GM12875 (cell line): ENCODE results near the gene DACT2.
"Not testable (repeated sequence)": the region's sequence is repeated elsewhere in the genome, so short reads cannot be mapped to it uniquely, and the experiment has no call there.

Experiments used
- H3K4me3 ChIP-seq: one replicate; pipeline ENCODE4 v1.5.1; 2011; ENCODE audit warnings: low read depth, low read length, control low read depth
- TF ChIP-seq, protein P1 (sequence below): IDR thresholded peaks from 2 replicates; pipeline ENCODE4 v1.5.1; 2011; ENCODE audit warnings: low read depth, mild to moderate bottlenecking, control low read depth, inconsistent platforms, low read length, moderate library complexity, borderline replicate concordance; ENCODE audit not compliant: insufficient read depth

Gene DACT2

DNA sequence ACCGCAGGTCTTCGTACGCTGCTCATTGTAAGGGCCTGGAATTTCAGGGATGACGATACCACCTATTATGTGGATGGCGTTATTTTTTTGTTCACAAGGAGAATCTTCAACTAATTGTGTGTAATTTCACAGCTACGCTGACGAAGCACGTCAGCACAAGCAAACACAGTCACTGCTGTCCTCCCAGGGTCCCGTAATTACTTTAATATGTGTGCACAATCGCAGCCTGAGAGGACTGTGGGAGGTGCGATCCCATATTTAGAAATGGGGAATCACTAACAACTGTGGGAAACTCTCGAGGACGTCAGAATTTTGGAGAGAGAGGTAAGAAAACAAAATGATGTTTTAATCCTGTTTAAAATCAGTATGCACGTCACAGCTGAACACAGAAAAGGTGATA lies 40.2 kb upstream of the DACT2 start:
- no peak overlapping the region for H3K4me3 ChIP-seq
- TF ChIP-seq, protein P1, sequence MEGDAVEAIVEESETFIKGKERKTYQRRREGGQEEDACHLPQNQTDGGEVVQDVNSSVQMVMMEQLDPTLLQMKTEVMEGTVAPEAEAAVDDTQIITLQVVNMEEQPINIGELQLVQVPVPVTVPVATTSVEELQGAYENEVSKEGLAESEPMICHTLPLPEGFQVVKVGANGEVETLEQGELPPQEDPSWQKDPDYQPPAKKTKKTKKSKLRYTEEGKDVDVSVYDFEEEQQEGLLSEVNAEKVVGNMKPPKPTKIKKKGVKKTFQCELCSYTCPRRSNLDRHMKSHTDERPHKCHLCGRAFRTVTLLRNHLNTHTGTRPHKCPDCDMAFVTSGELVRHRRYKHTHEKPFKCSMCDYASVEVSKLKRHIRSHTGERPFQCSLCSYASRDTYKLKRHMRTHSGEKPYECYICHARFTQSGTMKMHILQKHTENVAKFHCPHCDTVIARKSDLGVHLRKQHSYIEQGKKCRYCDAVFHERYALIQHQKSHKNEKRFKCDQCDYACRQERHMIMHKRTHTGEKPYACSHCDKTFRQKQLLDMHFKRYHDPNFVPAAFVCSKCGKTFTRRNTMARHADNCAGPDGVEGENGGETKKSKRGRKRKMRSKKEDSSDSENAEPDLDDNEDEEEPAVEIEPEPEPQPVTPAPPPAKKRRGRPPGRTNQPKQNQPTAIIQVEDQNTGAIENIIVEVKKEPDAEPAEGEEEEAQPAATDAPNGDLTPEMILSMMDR: no peak

DNA sequence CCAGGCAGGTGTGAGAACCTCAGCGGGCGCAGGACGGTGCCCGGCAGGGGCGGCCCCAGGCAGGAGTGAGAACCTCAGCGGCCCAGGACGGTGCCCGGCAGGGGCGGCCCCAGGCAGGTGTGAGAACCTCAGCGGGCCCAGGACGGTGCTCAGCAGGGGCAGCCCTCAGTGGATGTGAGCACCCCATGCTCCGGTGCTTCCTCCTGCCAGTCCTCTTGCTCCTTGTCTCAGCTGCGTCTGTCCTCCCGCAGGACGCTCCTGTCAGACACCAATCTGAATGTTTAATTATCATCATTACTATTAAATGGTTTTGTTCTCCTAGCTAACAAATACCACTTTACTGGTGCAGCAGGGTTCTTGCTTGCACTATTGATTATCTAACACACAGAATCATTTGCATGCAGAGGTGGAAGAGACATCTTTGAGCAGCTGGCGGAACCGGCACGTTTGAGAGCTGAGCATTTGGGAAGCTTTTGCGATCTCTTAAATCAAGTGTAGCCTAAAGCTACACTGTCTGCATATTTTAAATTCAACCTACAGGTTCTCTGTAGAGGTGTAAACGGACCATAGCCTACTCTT lies 39.4 kb upstream of the DACT2 start:
- TF ChIP-seq, protein P1: no peak
- H3K4me3 ChIP-seq: no peak overlapping the region

DNA sequence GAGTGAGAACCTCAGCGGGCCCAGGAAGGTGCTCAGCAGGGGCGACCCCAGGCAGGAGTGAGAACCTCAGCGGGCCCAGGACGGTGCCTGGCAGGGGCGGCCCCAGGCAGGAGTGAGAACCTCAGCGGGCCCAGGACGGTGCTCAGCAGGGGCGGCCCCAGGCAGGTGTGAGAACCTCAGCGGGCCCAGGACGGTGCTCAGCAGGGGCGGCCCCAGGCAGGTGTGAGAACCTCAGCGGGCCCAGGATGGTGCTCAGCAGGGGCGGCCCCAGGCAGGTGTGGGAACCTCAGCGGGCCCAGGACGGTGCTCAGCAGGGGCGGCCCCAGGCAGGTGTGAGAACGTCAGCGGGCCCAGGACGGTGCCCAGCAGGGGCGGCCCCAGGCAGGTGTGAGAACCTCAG lies 37.3 kb upstream of the DACT2 start:
- not testable (repeated sequence) for H3K4me3 ChIP-seq

DNA sequence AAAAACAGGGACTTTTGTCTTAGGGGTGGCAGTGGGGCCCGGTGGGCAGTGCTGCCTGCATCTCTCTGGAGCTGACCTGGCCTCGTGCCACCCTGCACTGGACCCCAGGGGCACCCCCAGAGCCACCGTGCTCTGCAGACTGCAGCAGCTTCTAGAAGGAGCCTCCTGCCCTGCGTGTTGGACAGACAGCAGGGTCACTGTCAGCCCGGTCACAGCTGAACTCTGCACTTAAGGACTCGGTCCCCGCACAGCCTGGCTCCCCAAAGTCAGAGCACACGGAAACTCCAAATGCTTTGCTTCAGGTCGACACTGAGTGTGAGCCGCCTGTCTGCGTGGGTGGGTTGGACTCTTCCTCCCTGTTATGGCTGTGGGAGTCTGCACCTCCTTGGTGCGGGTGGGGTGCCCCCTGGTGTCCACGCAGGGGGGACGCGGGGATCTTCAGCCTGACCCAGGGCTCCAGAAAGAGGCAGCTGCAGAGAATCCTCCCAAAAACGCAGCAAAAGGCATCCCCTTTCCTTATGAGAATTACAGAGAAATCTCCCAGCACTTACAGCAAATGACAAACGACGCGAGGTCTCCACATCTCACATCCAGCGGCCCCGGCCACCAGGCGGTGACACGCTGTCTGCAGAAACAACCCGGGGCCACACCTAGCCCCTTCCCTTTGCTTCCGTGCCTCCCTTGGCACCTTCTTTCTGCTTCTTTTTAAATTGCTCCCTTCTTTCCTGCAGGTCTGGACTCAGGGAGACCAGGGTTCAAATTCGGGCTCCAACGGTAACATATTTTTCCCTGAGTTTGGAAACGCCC lies 36.3 kb upstream of the DACT2 start:
- no peak overlapping the region for H3K4me3 ChIP-seq
- TF ChIP-seq, protein P1: no peak

DNA sequence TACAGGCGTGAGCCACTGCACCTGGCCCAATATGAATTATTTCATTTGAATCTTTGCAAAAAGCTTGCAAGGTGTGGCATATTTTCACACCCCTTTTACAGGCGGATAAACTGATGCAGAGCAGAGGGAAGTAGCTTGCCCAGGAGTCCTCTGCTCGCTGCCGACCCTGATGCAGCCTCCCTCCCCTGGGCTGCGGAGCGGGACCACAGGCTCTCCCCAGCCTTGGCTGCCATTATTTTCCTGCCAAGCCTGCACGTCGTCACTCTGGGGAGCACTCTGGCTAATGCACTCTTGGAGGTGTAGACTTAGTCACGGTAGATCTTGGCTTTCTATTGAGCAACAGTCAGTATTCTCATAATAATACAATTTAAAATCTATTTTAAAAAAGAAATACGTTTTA lies 34.8 kb upstream of the DACT2 start:
- no peak overlapping the region for H3K4me3 ChIP-seq
- TF ChIP-seq, protein P1: no peak

DNA sequence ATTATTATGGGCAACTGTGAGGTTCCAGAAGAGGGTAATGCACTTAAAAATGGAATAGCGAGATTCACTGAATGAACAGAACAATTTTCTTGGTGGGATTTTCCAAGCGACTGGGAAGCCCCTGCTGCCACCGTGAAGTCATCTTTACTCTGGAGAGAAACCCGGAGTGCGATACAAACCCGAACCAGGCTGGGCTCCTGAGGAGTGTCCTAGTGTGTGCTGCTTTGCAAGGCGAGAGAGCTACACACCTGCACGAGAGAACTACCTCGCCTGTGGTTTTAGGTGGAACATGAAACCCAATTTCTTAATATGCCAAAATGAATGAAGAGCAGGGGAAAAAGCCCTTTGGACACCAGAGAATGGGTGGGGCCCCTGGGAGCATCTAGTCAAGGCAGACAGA lies 33.5 kb upstream of the DACT2 start:
- H3K4me3 ChIP-seq: no peak overlapping the region
- TF ChIP-seq, protein P1: no peak

DNA sequence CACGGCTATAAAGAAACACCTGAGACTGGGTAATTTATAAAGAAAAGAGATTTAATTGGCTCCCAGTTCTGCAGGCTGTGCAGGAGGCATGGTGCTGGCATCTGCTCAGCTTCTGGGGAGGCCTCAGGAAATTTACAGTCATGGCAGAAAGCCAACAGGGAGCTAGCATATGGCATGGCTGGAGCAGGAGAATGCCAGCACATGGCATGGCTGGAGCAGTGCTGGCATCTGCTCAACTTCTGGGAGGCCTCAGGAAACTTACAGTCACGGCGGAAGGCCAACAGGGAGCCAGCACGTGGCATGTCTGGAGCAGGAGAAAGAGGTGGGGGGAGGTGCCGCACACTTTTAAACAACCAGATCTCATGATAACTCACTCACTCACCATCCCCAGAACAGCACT lies 32.5 kb upstream of the DACT2 start:
- no peak overlapping the region for H3K4me3 ChIP-seq
- TF ChIP-seq, protein P1: no peak
